ENCODE measurements around the gene AGFG2. TPM values are rescaled to one million over a fixed set of nuclear protein-coding genes. Genes with fewer than 3 reads are reported as not detected.

The AGFG2 gene
- total and polyA plus RNA-seq, 10 of the 15 experiments (the other 5 are each of a cell fraction or from before 2014, with no cell fraction given), result 0.90 to 71.5 (median 25.4) TPM

- TF ChIP-seq RELB (IDR thresholded peaks at IDR 0.05; ENCODE audit: low read depth) (peak; percentile 48), MAX (IDR thresholded peaks at IDR 0.05; ENCODE audit: low read depth, low read length) (0 out of 2 replicates have a peak, but pooled peaks have one; percentile 38), MTA3 (IDR thresholded peaks at IDR 0.05; ENCODE audit: borderline replicate concordance, low read length) (no peak), RAD21 (IDR thresholded peaks at IDR 0.05; ENCODE audit: insufficient read depth, low read depth, low read length) (peak; percentile 40; the same call in 1 of the 2 replicates), POLR2AphosphoS2 (IDR thresholded peaks at IDR 0.05; ENCODE audit: low read depth, low read length) (no peak), NFIC (IDR thresholded peaks at IDR 0.05; ENCODE audit: low read depth, low read length) (no peak), CHD2 (IDR thresholded peaks at IDR 0.05; ENCODE audit: borderline replicate concordance, low read depth, low read length) (no peak; the same call in 1 of the 2 replicates), FOXK2 (IDR thresholded peaks at IDR 0.05) (no peak), EGR1 (IDR thresholded peaks at IDR 0.05; ENCODE audit: borderline replicate concordance in 1 of 2, low read depth in 2 of 2, low read length in 2 of 2) (no peak), LARP7 (IDR thresholded peaks at IDR 0.05) (no peak), SRF (IDR thresholded peaks at IDR 0.05; ENCODE audit: low read depth in 2 of 2, low read length in 2 of 2) (peak in 1 of 2 experiments; percentile 43; a peak in 1 of 4 replicates), ZNF24 (IDR thresholded peaks at IDR 0.05) (no peak), FOS (IDR thresholded peaks at IDR 0.05; ENCODE audit: borderline replicate concordance, extremely low read depth, insufficient read length) (no peak), CBX5 (IDR thresholded peaks at IDR 0.05; ENCODE audit: low read depth) (no peak), SMC3 (IDR thresholded peaks at IDR 0.05; ENCODE audit: borderline replicate concordance, low read length) (no peak), SIX5 (IDR thresholded peaks at IDR 0.05; ENCODE audit: low read depth, low read length, severe bottlenecking) (no peak), POU2F2 (IDR thresholded peaks at IDR 0.05; ENCODE audit: borderline replicate concordance, low read depth, low read length) (no peak), TCF7 (IDR thresholded peaks at IDR 0.05; ENCODE audit: borderline replicate concordance) (no peak), BHLHE40 (IDR thresholded peaks at IDR 0.05; ENCODE audit: borderline replicate concordance in 1 of 2, low read depth in 2 of 2, low read length in 1 of 2) (peak in 1 of 2 experiments; percentile 67; a peak in 1 of 4 replicates), ZBTB11 (CRISPR knock-in tag; IDR thresholded peaks at IDR 0.05) (no peak), HDAC2 (IDR thresholded peaks at IDR 0.05) (no peak), NR2F1 (conservative IDR thresholded peaks at IDR 0.05) (peak; percentile 75; the same call in 1 of the 2 replicates), TARDBP (IDR thresholded peaks at IDR 0.05; ENCODE audit: borderline replicate concordance) (no peak), NR2C2 (IDR thresholded peaks at IDR 0.05; ENCODE audit: borderline replicate concordance, control insufficient read depth, insufficient read length, low read depth) (no peak), TCF12 (IDR thresholded peaks at IDR 0.05; ENCODE audit: low read depth, low read length) (0 out of 2 replicates have a peak, but pooled peaks have one; percentile 24), ZNF274 (IDR thresholded peaks at IDR 0.05; ENCODE audit: insufficient read depth, insufficient read length) (no peak)
Observed at GRCh38 chr7:100545360-100546128, 6.5 kb downstream of the AGFG2 start (continued).

Data from GM12878 (cell line).